Skeletal muscle satellite cell (primary cell): Measurements from ENCODE around the gene CASKIN2.
"Not testable (repeated sequence)": the region's sequence is repeated elsewhere in the genome, so short reads cannot be mapped to it uniquely, and the experiment has no call there.

Experiments used
- H3K27me3 ChIP-seq: 2 replicates; pipeline ENCODE4 v1.7.0; 2013; ENCODE audit warnings: low read length; ENCODE audit not compliant: control insufficient read depth, insufficient read depth
- H3K36me3 ChIP-seq: 2 replicates; pipeline ENCODE4 v1.7.0; 2013; ENCODE audit warnings: mild to moderate bottlenecking, control low read depth, low read length; ENCODE audit not compliant: insufficient read depth
- H3K4me1 ChIP-seq: 2 replicates; pipeline ENCODE4 v1.7.0; 2013; ENCODE audit warnings: low read length; ENCODE audit not compliant: control insufficient read depth, insufficient read depth
- H3K4me2 ChIP-seq: 2 replicates; pipeline ENCODE4 v1.7.0; 2013; ENCODE audit warnings: mild to moderate bottlenecking, low read length
- H3K4me3 ChIP-seq: 2 replicates; pipeline ENCODE4 v1.7.0; 2013; ENCODE audit warnings: low read length
- H3K9ac ChIP-seq: 2 replicates; pipeline ENCODE4 v1.7.0; 2013; ENCODE audit warnings: mild to moderate bottlenecking, low read depth, low read length, moderate library complexity
- H3K9me3 ChIP-seq: replicated peaks from 2 replicates; pipeline ENCODE4 v1.7.0; 2013; ENCODE audit warnings: mild to moderate bottlenecking, control low read depth, low read length

CASKIN2 gene

GRCh38 chr17:75468779-75469373, 46.5 kb downstream of the CASKIN2 start:
- Histone ChIP-seq H3K9ac (no peak overlapping the region), H3K27me3 (no peaks in the 10 kb centered on the region), H3K4me1 (no peaks in the 10 kb centered on the region), H3K36me3 (peaks cover 12% of the 10 kb centered on the region), H3K4me3 (no peak overlapping the region), H3K9me3 (no peaks in the 10 kb centered on the region), H3K4me2 (no peak overlapping the region)

GRCh38 chr17:75468291-75468754, 47.0 kb downstream of the CASKIN2 start:
- peaks cover 12% of the 10 kb centered on the region for H3K36me3 ChIP-seq
- H3K4me3 ChIP-seq = no peak overlapping the region
- H3K9me3 ChIP-seq = no peaks in the 10 kb centered on the region
- no peaks in the 10 kb centered on the region for H3K4me1 ChIP-seq
- no peak overlapping the region for H3K4me2 ChIP-seq
- H3K27me3 ChIP-seq = no peaks in the 10 kb centered on the region
- H3K9ac ChIP-seq = no peak overlapping the region

- Histone ChIP-seq H3K9ac (no peak overlapping the region), H3K4me3 (no peak overlapping the region), H3K4me1 (no peaks in the 10 kb centered on the region), H3K4me2 (no peak overlapping the region), H3K9me3 (no peaks in the 10 kb centered on the region), H3K36me3 (no peaks in the 10 kb centered on the region), H3K27me3 (no peaks in the 10 kb centered on the region)
These were observed 50.3 kb downstream of the CASKIN2 start for GRCh38 chr17:75465039-75465438.

GRCh38 chr17:75463603-75464002, 51.7 kb downstream of the CASKIN2 start:
- Histone ChIP-seq H3K36me3 (no peaks in the 10 kb centered on the region), H3K9ac (no peak overlapping the region), H3K27me3 (no peaks in the 10 kb centered on the region), H3K4me1 (no peaks in the 10 kb centered on the region), H3K4me2 (no peak overlapping the region), H3K9me3 (no peaks in the 10 kb centered on the region), H3K4me3 (no peak overlapping the region)

GRCh38 chr17:75460295-75460694, 55.0 kb downstream of the CASKIN2 start:
- Histone ChIP-seq H3K9me3 (no peaks in the 10 kb centered on the region), H3K4me2 (no peak overlapping the region), H3K4me3 (no peak overlapping the region), H3K9ac (no peak overlapping the region), H3K4me1 (peaks cover 12% of the 10 kb centered on the region), H3K27me3 (no peaks in the 10 kb centered on the region), H3K36me3 (no peaks in the 10 kb centered on the region)

- no peak overlapping the region for H3K4me2 ChIP-seq
- H3K4me1 ChIP-seq = peaks cover 12% of the 10 kb centered on the region
- H3K4me3 ChIP-seq = no peak overlapping the region
- no peak overlapping the region for H3K9ac ChIP-seq
- no peaks in the 10 kb centered on the region for H3K36me3 ChIP-seq
- no peaks in the 10 kb centered on the region for H3K27me3 ChIP-seq
- H3K9me3 ChIP-seq = no peaks in the 10 kb centered on the region
These were observed 55.6 kb downstream of the CASKIN2 start for GRCh38 chr17:75459590-75460267.

- Histone ChIP-seq H3K36me3 (no peaks in the 10 kb centered on the region), H3K9ac (no peak overlapping the region), H3K4me1 (peaks cover 12% of the 10 kb centered on the region)
These were observed 56.1 kb downstream of the CASKIN2 start for GRCh38 chr17:75459246-75459589.

GRCh38 chr17:75457047-75457654, 58.2 kb downstream of the CASKIN2 start:
- Histone ChIP-seq H3K9ac (peak overlapping the region; percentile 94), H3K4me3 (peak overlapping the region; percentile 84), H3K27me3 (no peaks in the 10 kb centered on the region), H3K36me3 (no peaks in the 10 kb centered on the region), H3K4me2 (peak overlapping the region; percentile 94), H3K4me1 (peaks cover 12% of the 10 kb centered on the region), H3K9me3 (no peaks in the 10 kb centered on the region)

More at GRCh38 chr17:75459246-75459589, 56.1 kb downstream of the CASKIN2 start:
- Histone ChIP-seq H3K9me3 (no peaks in the 10 kb centered on the region), H3K4me3 (no peak overlapping the region), H3K27me3 (no peaks in the 10 kb centered on the region), H3K4me2 (no peak overlapping the region)

GRCh38 chr17:75456417-75457046, 58.8 kb downstream of the CASKIN2 start, which contains the start of gene TMEM94:
TMEM94 (plus strand) TSS chr17:75456635; CDS start chr17:75471906, 15,271 bp downstream.
- Histone ChIP-seq H3K9ac (peak within 1 kb of the TSS; percentile 94), H3K4me3 (peak within 1 kb of the TSS; percentile 84), H3K4me1 (peaks cover 12% of the 10 kb centered on the region), H3K9me3 (no peaks in the 10 kb centered on the region), H3K4me2 (peak within 1 kb of the TSS; percentile 94), H3K27me3 (no peaks in the 10 kb centered on the region), H3K36me3 (no peaks in the 10 kb centered on the region)

GRCh38 chr17:75456039-75456416, 59.3 kb downstream of the CASKIN2 start:
- H3K4me3 ChIP-seq = peak overlapping the region; percentile 59

GRCh38 chr17:75454672-75455071, 60.7 kb downstream of the CASKIN2 start:
- H3K9ac ChIP-seq, H3K4me2 ChIP-seq, H3K27me3 ChIP-seq, H3K36me3 ChIP-seq, H3K4me3 ChIP-seq, H3K9me3 ChIP-seq: not testable (repeated sequence)
- peaks cover 12% of the 10 kb centered on the region for H3K4me1 ChIP-seq

More at GRCh38 chr17:75456039-75456416, 59.3 kb downstream of the CASKIN2 start:
- no peaks in the 10 kb centered on the region for H3K27me3 ChIP-seq
- no peaks in the 10 kb centered on the region for H3K36me3 ChIP-seq
- peak overlapping the region; percentile 94 for H3K9ac ChIP-seq
- no peaks in the 10 kb centered on the region for H3K9me3 ChIP-seq
- peak overlapping the region; percentile 81 for H3K4me2 ChIP-seq
- H3K4me1 ChIP-seq = peaks cover 12% of the 10 kb centered on the region
